ENCODE measurements around the gene MAP3K13.

MAP3K13 gene

GRCh38 chr3:185332026-185332735 is 30.8 kb upstream of the MAP3K13 start:
- DNase-seq (ENCODE audit: extremely low spot score): no peak
- ChIA-PET CTCF (interaction anchor here (0.6 kb wide), 1 partner anchor 458 kb away, joined by 5 read pairs; no protein-coding TSS in a partner anchor), POLR2A (no interaction called here)
- TF ChIP-seq FOXK2 (IDR thresholded peaks at IDR 0.05): no peak
- no peak for TF ChIP-seq NFRKB (IDR thresholded peaks at IDR 0.05)
- no peak for TF ChIP-seq ELF4 (IDR thresholded peaks at IDR 0.05)
- TF ChIP-seq BHLHE40 (IDR thresholded peaks at IDR 0.05; ENCODE audit: borderline replicate concordance): no peak
- TF ChIP-seq SP1 (IDR thresholded peaks at IDR 0.05): no peak
- TF ChIP-seq SUZ12 (IDR thresholded peaks at IDR 0.05): no peak
- TF ChIP-seq HDGF (IDR thresholded peaks at IDR 0.05; ENCODE audit: borderline replicate concordance): no peak

- no peak for DNase-seq (ENCODE audit: extremely low spot score)
- POLR2A ChIA-PET: no interaction called here
- CTCF ChIA-PET: no interaction called here
- no peak for TF ChIP-seq ZNF384 (IDR thresholded peaks at IDR 0.05)
- no peak for TF ChIP-seq LEF1 (IDR thresholded peaks at IDR 0.05; ENCODE audit: borderline replicate concordance)
- no peak for TF ChIP-seq NFRKB (IDR thresholded peaks at IDR 0.05)
- TF ChIP-seq SUZ12 (IDR thresholded peaks at IDR 0.05): no peak
- no peak for TF ChIP-seq TARDBP (IDR thresholded peaks at IDR 0.05)
- no peak for TF ChIP-seq PKNOX1 (IDR thresholded peaks at IDR 0.05)
- TF ChIP-seq FOXA1 (IDR thresholded peaks at IDR 0.05): no peak
- no peak for TF ChIP-seq L3MBTL2 (conservative IDR thresholded peaks at IDR 0.05)
- TF ChIP-seq FOXK2 (IDR thresholded peaks at IDR 0.05): no peak
- TF ChIP-seq ELF4 (IDR thresholded peaks at IDR 0.05): no peak
Observed at GRCh38 chr3:185335799-185336198, 27.1 kb upstream of the MAP3K13 start.

GRCh38 chr3:185337231-185337816 is 25.6 kb upstream of the MAP3K13 start:
- ChIA-PET CTCF (no interaction called here), POLR2A (no interaction called here)

GRCh38 chr3:185339945-185340344 is 23.0 kb upstream of the MAP3K13 start:
- CTCF ChIA-PET: no interaction called here
- no peak for DNase-seq (ENCODE audit: extremely low spot score)
- TF ChIP-seq FOXM1 (IDR thresholded peaks at IDR 0.05; ENCODE audit: borderline replicate concordance): no peak
- TF ChIP-seq L3MBTL2 (conservative IDR thresholded peaks at IDR 0.05): no peak
- TF ChIP-seq BHLHE40 (IDR thresholded peaks at IDR 0.05; ENCODE audit: borderline replicate concordance): no peak
- TF ChIP-seq HDGF (IDR thresholded peaks at IDR 0.05; ENCODE audit: borderline replicate concordance): no peak
- TF ChIP-seq ELF4 (IDR thresholded peaks at IDR 0.05): no peak
- no peak for TF ChIP-seq SP1 (IDR thresholded peaks at IDR 0.05)
- no peak for TF ChIP-seq TARDBP (IDR thresholded peaks at IDR 0.05)
- no peak for TF ChIP-seq LEF1 (IDR thresholded peaks at IDR 0.05; ENCODE audit: borderline replicate concordance)
- no peak for TF ChIP-seq ZNF384 (IDR thresholded peaks at IDR 0.05)
- no peak for TF ChIP-seq NFRKB (IDR thresholded peaks at IDR 0.05)
- no peak for TF ChIP-seq SUZ12 (IDR thresholded peaks at IDR 0.05)
- no peak for TF ChIP-seq ARNT (IDR thresholded peaks at IDR 0.05)
- no peak for TF ChIP-seq CTBP1 (IDR thresholded peaks at IDR 0.05; ENCODE audit: borderline replicate concordance)
- no peak for TF ChIP-seq FOXK2 (IDR thresholded peaks at IDR 0.05)
- TF ChIP-seq FOXA1 (IDR thresholded peaks at IDR 0.05): no peak
- no peak for TF ChIP-seq PKNOX1 (IDR thresholded peaks at IDR 0.05)
- POLR2A ChIA-PET: no interaction called here

More at GRCh38 chr3:185337231-185337816, 25.6 kb upstream of the MAP3K13 start:
- TF ChIP-seq LEF1 (IDR thresholded peaks at IDR 0.05; ENCODE audit: borderline replicate concordance): no peak
- TF ChIP-seq NFRKB (IDR thresholded peaks at IDR 0.05): no peak
- no peak for TF ChIP-seq TARDBP (IDR thresholded peaks at IDR 0.05)
- TF ChIP-seq PKNOX1 (IDR thresholded peaks at IDR 0.05): no peak
- no peak for TF ChIP-seq FOXA1 (IDR thresholded peaks at IDR 0.05)
- DNase-seq (ENCODE audit: extremely low spot score): no peak

- TF ChIP-seq PKNOX1 (IDR thresholded peaks at IDR 0.05) (no peak), ZNF384 (IDR thresholded peaks at IDR 0.05) (no peak), L3MBTL2 (conservative IDR thresholded peaks at IDR 0.05) (no peak), SP1 (IDR thresholded peaks at IDR 0.05) (no peak), ARNT (IDR thresholded peaks at IDR 0.05) (no peak), CTBP1 (IDR thresholded peaks at IDR 0.05; ENCODE audit: borderline replicate concordance) (no peak), TARDBP (IDR thresholded peaks at IDR 0.05) (no peak), NFRKB (IDR thresholded peaks at IDR 0.05) (no peak), FOXA1 (IDR thresholded peaks at IDR 0.05) (no peak), FOXM1 (IDR thresholded peaks at IDR 0.05; ENCODE audit: borderline replicate concordance) (no peak), SUZ12 (IDR thresholded peaks at IDR 0.05) (no peak), LEF1 (IDR thresholded peaks at IDR 0.05; ENCODE audit: borderline replicate concordance) (no peak), ELF4 (IDR thresholded peaks at IDR 0.05) (no peak), BHLHE40 (IDR thresholded peaks at IDR 0.05; ENCODE audit: borderline replicate concordance) (no peak), FOXK2 (IDR thresholded peaks at IDR 0.05) (no peak), HDGF (IDR thresholded peaks at IDR 0.05; ENCODE audit: borderline replicate concordance) (no peak)
- ChIA-PET CTCF (no interaction called here), POLR2A (no interaction called here)
- DNase-seq (ENCODE audit: extremely low spot score): no peak
Observed at GRCh38 chr3:185340751-185341150, 22.2 kb upstream of the MAP3K13 start.

Measured in HEK293T (cell line).